HG02759 (cell line): ENCODE results near the gene DCK.
"Not testable (repeated sequence)": the region's sequence is repeated elsewhere in the genome, so short reads cannot be mapped to it uniquely, and the experiment has no call there.

Source experiments
- ATAC-seq: cut with Tn5 transposase; IDR thresholded peaks from one replicate; pipeline ENCODE4 v1.9.1; 2021; ENCODE audit warnings: mild to moderate bottlenecking, moderate library complexity; ENCODE audit not compliant: unreplicated experiment

Gene DCK

GRCh38 chr4:71059573-71059972 is 66.1 kb downstream of the DCK start:
- not testable (repeated sequence) for ATAC-seq

GRCh38 chr4:71062436-71062835 is 69.0 kb downstream of the DCK start:
- ATAC-seq, result no peak

DNA sequence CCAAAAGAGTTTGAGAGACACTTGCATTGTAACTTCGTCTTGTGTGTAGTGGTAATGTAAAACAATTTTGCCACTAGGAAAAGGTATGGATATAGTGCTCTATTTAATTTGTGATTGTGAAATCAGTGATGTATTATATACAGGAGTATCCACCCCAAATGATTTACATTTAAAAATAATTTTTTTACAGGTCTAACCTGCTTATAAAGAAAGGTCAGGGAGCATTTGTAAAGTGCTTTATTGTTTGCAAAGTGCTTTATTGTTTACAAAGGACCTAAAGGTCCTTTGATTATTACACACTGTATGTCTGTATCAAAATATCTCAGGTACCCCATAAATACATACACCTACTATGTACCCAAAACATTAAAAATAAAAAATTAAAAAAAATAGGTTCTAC is 70.3 kb downstream of the DCK start:
- ATAC-seq, result no peak

GRCh38 chr4:71064521-71064920 is 71.1 kb downstream of the DCK start:
- ATAC-seq, result no peak

DNA sequence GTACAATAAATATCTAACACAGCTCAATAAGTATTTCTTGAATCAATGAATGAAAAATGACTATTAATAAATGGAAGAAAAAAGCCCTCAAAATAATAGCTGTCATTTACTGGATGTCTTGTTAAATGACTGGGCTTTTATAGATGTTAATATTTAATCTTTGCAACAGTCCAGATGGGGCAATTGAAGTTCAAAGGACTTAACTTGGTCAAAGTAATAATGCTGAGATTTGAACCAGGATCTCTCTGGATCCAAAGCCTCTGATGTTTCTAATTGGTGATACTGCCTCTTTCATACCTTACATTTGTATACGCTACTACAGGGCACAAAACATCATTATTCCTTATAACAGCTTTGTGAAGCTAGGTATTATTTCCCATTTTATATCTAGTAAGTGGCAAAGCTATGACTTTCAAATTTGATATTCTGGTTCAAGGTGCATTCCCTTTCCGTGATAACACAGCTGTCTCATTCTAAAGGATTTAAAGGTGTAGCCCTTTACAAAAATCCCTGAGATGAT is 72.6 kb downstream of the DCK start:
- ATAC-seq, result no peak

DNA sequence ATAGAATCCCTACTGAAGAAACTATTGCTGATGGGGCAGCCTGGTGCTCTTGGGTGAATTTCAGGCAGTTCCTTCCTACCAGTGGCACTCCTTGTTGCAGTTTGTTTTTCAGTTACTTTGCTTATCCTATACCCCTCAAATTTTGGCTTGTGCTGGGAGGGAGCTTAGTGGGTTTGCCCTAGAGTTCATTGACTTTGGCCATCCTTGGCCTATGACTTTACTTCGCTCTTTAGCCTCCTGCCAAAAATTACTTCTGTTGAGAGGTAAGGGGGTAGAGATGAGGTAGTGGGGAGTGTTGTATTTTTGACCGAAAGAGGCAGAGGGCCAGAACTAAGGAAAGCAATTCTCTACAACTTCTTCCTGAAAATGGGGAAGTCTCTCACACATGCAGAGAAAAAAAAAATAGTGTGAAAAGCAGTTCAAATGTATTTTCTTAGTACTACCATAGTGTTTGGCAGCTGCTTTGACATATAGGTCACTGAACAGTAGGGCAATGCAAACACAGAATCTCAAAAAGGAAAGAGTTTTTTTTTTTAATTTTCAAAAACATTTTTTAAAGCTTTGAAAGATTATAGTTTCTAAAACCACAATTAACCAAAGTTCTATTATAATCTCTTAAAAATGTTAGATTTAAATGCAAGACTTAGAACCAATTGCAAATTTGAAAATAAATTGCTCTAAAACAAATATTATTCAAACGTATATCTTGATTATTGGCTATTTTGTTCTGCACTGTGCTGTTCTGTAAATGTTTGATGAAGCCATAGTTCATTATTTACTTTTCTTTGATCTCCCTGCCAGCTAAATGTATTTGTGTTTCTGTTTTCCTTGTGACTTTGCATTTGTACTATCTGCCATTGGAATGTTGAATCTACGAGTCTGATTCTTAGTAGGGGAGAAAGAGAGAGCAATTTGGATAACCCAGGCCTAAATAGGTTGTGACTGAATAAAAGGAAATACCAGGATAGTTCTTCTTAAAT is 73.6 kb downstream of the DCK start:
- no peak for ATAC-seq

DNA sequence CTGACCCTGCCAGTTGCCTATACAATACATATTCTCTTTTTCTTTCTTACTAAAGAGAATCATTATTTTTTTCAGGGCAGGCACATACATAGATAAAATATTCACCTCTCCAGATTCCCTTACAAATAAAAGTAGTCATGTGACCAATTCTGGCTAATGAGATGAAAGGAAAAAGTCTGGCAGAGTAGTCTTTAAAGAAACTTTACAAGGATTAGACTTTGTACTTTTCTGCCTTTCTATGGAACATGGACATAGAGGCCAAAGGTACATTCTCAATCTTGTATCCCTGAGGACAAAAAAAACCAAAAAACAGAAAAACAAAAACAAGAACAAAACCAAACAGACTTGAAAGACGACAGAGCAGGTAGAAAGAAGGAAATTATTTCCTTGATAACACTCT is 75.6 kb downstream of the DCK start:
- no peak for ATAC-seq

DNA sequence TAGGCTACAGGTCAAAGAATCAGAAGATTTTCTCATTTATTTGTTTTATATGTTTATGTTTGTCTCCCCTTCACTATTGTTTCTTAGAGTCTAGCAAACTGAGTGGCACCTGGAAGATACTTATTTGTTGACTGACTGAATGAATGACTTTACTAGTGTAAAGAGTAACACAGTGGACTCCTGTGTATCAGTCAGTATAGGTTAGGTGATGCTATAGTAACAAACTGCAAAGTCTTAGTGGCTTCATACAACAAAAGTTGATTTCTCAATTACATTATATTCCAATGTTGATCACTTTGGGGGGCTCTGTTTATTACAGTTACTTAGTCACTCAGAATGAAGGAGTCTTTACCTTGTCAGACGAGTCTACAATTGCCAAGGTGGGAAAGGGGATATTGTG is 76.6 kb downstream of the DCK start:
- no peak for ATAC-seq

GRCh38 chr4:71074452-71075299 is 81.2 kb downstream of the DCK start:
- ATAC-seq, result no peak
